HUDEP-2 (cell line): ENCODE data around the gene PFKFB3.
"Not testable (repeated sequence)": the region's sequence is repeated elsewhere in the genome, so short reads cannot be mapped to it uniquely, and the experiment has no call there.

ENCODE experiments used
- DNase-seq, 76 experiments: peaks; one replicate each; lab custom pipeline; 2025; ENCODE audit not compliant: unreplicated experiment in 76 of 76; lab: John Stamatoyannopoulos, UW

PFKFB3 gene

GRCh38 chr10:6267941-6268340 is 65.2 kb downstream of the PFKFB3 start:
- DNase-seq: no peak

- DNase-seq: no peak
Observed at GRCh38 chr10:6269432-6269831, 66.7 kb downstream of the PFKFB3 start.

GRCh38 chr10:6269953-6270867 is 67.5 kb downstream of the PFKFB3 start:
- DNase-seq: no peak

- DNase-seq: no peak
Observed at GRCh38 chr10:6270951-6271350, 68.2 kb downstream of the PFKFB3 start.

- no peak for DNase-seq
Observed at GRCh38 chr10:6271663-6272062, 68.9 kb downstream of the PFKFB3 start.

- DNase-seq: no peak
Observed at GRCh38 chr10:6272126-6272525, 69.4 kb downstream of the PFKFB3 start.

- DNase-seq: no peak
Observed at GRCh38 chr10:6273351-6273750, 70.6 kb downstream of the PFKFB3 start.

- no peak for DNase-seq
Observed at GRCh38 chr10:6274040-6274439, 71.3 kb downstream of the PFKFB3 start.

- no peak for DNase-seq
Observed at GRCh38 chr10:6274484-6274883, 71.8 kb downstream of the PFKFB3 start.

GRCh38 chr10:6275022-6275997 is 72.6 kb downstream of the PFKFB3 start:
- DNase-seq: peak in 3 of 76 experiments; percentile 2 to 4 (median 4)

- DNase-seq: no peak
Observed at GRCh38 chr10:6276356-6276755, 73.6 kb downstream of the PFKFB3 start.

GRCh38 chr10:6278519-6279120 is 75.9 kb downstream of the PFKFB3 start:
- no peak for DNase-seq

- no peak for DNase-seq
Observed at GRCh38 chr10:6279540-6280267, 77.0 kb downstream of the PFKFB3 start.

GRCh38 chr10:6280291-6280690 is 77.6 kb downstream of the PFKFB3 start:
- DNase-seq: no peak

- no peak for DNase-seq
Observed at GRCh38 chr10:6282454-6282958, 79.8 kb downstream of the PFKFB3 start.

GRCh38 chr10:6283655-6284054 is 80.9 kb downstream of the PFKFB3 start:
- DNase-seq: no peak

GRCh38 chr10:6290621-6291020 is 87.9 kb downstream of the PFKFB3 start:
- DNase-seq: not testable (repeated sequence)

GRCh38 chr10:6292741-6293151 is 90.0 kb downstream of the PFKFB3 start:
- DNase-seq: no peak

- DNase-seq: not testable (repeated sequence)
Observed at GRCh38 chr10:6296425-6296824, 93.7 kb downstream of the PFKFB3 start.

GRCh38 chr10:6296828-6297251 is 94.1 kb downstream of the PFKFB3 start:
- DNase-seq: no peak
